ENCODE measurements around the gene PLD5.
A peak's percentile ranks its signal among the peaks of the same experiment; 100 is the strongest.
"Not testable (repeated sequence)": the region's sequence is repeated elsewhere in the genome, so short reads cannot be mapped to it uniquely, and the experiment has no call there.

Gene PLD5

GRCh38 chr1:242264419-242264818 lies 260.1 kb downstream of the PLD5 start:
- DNase-seq = not testable (repeated sequence)

DNA sequence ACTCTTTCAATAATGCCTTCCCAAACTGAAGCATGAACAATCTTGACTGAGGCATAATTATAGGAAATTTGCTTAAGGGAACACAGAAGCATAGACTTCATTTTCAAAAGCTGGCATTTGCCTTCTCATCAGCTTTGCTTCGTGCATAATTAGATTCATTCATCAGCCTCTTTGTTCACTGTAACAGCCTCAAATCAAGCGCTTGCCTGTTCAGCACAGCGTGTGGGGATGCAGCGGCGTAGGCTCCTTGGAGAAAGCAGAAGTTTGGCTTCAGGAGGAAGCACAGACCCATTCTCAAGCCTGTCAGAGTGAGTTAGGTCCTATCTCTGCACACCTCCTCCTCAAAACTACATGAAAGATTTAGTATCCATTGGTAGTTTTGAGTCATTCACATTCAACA lies 279.2 kb downstream of the PLD5 start:
- DNase-seq = no peak

DNA sequence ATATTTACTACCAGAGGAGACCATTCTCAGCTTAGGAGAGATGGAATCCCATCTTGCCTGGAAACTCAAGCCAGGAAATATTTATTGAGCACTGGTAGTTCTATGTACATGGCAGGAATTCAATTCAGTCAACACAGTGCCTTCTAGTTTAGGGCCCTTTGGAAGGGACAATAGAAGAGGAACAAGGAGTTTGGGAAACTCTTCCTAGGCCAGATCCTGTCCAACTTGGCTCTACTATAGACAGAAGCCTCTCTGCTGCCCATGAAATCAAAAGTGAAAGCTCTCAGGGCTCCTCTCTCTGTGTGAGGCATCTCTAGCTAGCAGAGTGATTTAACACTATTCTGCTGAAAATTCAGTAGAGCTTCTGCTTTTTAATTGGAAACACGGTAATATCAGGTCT lies 281.0 kb downstream of the PLD5 start:
- DNase-seq = no peak

- DNase-seq = no peak
Observed at GRCh38 chr1:242242983-242243382, 281.5 kb downstream of the PLD5 start.

GRCh38 chr1:242241936-242242335 lies 282.6 kb downstream of the PLD5 start:
- no peak for DNase-seq

DNA sequence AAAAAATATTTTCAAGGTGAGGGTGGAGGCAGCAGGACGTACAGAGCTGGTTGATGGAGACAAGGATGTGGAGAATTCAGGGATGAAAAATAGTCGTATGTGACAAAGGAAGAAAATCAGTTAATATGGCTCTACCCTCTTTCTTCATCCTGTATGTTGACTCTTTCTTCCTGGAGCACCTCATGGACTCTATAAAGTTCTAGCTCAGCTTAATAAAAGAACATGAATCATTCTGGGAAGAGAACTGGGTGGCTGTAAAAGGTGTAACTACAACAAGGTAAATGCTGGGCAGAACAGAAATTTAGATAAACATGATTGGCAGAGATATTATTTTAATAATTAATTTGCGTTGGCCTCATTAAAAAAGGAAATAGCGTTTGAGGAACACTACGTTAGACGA lies 283.8 kb downstream of the PLD5 start:
- no peak for DNase-seq

- no peak for DNase-seq
Observed at GRCh38 chr1:242240077-242240476, 284.4 kb downstream of the PLD5 start.

DNA sequence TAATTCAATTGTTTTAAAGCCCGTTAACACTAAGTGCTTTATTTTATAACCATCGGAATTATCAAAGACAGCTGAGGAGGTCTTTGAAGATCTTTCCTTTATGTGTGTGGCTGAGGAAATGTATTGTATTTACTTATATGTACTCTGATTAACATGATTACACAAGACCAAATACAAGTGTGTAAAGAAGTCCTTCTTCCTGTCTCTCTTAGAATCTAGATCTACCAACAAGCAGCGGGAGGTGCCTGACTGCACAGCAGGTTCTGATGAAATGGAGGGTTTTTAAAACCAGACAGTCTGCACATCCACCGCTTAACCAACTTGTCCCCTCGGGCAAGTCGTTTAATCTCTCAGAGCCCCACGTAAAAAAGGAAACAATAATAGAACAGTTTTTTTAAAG lies 285.1 kb downstream of the PLD5 start:
- no peak for DNase-seq

DNA sequence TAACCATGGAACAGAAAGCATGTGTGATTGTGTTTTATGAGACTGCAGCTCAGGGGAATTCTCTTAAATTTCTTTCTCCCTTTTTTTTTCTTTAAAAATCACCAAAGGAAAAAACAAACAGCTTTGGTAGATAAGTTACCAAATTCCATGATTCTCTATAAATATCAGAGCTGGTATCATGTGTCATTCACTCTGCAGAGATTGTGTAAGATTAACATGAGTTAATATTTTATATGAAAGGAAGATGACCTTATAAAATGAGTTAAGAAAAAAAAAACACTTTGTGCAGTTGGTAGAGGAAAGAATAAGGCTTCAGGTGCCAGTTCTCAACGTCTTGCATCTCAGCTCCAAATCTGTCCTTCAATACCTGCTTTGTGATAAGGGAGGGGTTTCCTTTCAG lies 287.4 kb downstream of the PLD5 start:
- no peak for DNase-seq

GRCh38 chr1:242228991-242229390 lies 295.5 kb downstream of the PLD5 start:
- no peak for DNase-seq

GRCh38 chr1:242225767-242226573 lies 298.5 kb downstream of the PLD5 start:
- DNase-seq = no peak

DNA sequence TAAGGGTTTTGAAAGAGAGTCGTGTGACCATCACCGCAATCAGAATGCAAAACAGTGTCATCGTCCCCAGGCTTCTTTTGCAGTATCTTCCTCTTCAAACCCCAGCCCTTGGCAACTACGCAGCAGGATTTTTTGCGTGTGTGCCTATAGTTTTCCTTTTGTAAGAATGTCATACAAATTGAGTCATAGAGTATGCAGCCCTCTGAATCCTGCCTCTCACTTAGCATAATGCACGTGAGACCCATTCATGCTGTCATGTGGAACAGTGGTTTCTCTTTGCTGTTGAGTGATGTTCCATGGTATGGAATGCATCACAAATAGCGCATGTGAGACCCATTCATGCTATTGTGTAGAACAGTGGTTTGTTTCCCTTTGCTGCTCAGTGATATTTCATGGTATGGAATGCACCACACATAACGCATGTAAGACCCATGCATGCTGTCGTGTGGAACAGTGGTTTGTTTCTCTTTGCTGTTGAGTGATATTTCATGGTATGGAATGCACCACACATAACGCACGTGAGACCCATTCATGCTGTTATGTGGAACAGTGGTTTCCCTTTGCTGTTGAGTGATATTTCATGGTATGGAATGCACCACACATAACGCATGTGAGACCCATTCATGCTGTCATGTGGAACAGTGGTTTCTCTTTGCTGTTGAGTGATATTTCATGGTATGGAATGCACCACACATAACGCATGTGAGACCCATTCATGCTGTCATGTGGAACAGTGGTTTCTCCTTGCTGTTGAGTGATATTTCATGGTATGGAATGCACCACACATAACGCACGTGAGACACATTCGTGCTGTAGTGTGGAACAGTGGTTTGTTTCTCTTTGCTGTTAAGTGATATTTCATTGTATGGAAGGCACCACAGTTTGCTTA lies 299.4 kb downstream of the PLD5 start:
- DNase-seq = peak; percentile 3

DNA sequence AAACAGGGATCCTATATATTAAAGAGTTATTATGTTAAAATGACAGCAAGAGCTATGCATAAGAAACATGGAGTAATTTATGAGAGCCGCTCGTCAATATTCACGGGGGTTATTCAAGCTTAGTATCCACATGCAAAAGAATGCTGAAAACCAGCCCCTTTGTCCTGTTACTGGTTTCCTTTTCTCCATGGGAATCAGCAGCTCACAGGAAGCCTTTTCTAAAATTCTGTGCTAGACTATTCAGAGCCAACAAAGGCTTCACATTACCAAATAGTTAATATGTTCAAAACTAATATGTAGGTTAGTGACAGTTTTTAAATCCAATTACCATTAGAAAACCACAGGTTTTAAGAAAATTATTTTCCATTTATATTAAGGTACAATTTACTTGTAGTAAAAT lies 300.0 kb downstream of the PLD5 start:
- no peak for DNase-seq

- DNase-seq = no peak
Observed at GRCh38 chr1:242219905-242220304, 304.6 kb downstream of the PLD5 start.

- no peak for DNase-seq
Observed at GRCh38 chr1:242219298-242219901, 305.1 kb downstream of the PLD5 start.

GRCh38 chr1:242216368-242216767 lies 308.1 kb downstream of the PLD5 start:
- no peak for DNase-seq

DNA sequence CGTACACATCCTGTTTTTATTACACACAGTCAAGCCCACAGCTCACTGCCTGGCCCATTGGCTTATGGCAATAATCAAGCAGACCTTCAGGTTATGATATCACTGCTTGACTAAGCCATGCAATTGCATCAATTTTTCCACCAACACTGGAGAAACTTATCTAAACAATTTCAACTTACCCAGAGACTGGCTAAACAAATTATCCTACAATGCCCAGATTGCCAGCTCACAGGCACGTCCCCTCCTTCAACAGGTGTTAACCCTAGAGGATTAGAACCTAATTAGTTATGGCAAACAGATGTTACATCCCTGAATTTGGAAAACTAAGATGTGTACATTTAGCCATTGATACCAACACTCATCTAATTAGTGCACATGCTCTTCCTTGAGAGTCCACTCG lies 310.0 kb downstream of the PLD5 start:
- not testable (repeated sequence) for DNase-seq

DNA sequence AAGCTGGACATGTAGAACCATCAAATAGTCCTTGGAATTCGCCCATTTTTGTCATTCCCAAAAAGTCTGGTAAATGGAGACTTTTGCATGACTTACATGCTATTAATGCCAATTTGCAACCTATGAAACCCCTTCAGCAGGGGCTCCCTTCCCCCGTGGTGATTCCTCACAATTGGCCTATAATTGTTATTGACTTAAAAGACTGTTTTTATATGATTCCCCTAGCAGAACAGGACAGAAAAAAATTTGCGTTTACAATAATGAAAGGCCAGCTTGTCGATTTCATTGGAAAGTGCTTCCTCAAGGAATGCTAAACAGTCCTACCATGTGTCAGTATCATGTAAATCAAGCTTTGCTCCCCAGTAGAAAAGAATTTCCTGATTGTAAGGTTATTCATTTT lies 311.5 kb downstream of the PLD5 start:
- DNase-seq = not testable (repeated sequence)

DNA sequence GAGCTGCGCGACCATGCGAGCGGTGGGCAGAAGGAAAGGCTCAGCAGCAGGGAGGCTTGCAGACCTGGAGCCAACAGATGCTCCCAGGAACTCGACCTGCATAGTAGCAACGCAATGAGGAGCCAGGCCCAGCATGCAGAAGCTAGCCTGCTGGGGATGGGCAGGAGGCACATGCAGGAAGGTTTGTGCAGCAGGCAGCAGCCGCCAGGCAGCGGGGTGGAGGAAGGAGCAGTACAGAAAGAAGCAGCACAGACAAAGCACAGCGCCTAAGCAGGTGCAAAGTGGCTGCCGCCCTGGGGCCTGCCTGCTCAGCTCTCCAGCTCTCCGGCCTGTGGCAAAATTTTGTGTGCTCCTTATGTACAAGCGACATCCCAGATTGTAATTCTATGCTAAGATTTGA lies 312.1 kb downstream of the PLD5 start:
- no peak for DNase-seq

DNA sequence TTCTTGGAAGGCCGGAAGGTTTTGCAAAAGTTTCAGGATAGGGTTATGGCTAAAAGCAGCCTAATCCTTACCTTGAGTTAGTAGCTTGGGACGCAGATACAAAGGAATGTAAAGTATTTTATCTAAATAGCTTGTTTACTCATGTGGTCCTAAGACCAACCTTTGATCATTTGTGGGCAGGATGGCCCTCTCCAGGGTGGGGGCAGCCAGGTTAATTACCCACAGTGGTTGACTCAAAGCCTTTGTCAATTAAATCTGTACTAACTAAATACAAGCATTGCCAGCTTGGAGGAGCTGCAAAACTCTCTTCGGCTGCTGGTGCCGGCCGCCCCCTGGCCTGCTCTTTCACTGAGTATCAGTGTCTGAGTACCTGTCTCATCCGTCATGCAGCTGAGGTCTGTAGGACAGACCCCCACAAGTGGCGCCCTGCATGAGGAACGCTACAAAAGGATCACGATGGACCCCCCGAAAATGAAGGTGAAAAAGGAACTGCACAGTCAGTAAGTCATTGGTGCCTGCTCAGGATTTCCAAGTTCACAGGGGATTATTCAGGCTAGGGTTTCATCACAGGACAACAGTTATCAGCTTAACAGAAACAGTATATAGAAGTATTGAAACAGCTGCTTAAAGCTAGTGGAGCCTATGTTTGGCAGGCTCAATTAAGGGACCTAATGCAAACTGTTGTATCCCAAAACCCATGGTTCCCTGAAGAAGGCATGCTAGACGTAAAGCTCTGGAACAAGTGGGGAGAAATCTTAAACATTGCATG lies 313.1 kb downstream of the PLD5 start:
- DNase-seq = no peak

DNA sequence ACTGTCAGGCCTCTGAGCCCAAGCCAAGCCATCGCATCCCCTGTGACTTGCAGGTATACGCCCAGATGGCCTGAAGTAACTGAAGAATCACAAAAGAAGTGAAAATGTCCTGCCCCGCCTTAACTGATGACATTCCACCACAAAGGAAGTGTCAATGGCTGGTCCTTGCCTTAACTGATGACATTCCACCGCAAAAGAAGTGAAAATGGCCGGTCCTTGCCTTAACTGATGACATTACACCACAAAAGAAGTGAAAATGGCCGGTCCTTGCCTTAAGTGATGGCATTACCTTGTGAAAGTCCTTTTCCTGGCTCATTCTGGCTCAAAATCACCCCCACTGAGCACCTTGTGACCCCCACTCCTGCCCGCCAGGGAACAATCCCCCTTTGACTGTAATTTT lies 314.2 kb downstream of the PLD5 start:
- DNase-seq = not testable (repeated sequence)

DNA sequence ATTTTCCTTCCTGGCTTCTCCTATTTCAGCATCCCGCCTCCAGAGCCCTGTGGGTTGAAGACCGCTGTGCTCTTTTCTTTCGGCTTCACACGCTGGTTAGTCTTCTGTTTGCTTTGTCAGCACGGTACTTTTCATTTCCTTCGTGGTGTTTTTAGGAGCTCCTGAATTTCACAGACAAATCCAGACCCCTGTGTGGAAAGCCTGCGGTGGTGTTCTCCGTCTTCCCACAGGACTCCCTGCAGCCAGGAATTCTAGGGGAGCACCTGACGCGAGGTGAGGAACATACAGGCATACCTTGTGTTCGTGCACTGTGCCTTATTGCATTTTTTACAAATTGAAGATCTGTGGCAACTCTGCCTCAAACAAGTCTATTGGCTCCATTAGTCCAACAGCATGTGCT lies 315.4 kb downstream of the PLD5 start:
- no peak for DNase-seq

DNA sequence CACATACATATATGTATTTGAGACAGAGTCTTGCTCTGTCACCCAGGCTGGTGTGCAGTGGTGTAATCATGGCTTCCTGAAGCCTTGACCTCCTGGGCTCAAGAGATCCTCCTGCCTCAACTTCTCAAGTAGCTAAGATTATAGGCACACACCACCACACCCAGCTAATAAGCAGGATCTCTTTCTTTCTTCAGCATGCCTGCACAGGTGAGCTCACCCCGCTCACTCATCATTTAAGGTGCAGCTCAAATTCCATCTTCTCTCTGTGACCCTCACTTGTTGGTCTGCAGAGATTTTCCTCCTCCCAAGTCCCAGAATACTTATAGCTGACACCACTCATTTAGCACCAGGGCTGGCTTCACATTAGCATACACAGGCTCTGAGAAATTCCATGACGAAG lies 316.5 kb downstream of the PLD5 start:
- no peak for DNase-seq
